ENCODE measurements around the gene ESAM.

DNA sequence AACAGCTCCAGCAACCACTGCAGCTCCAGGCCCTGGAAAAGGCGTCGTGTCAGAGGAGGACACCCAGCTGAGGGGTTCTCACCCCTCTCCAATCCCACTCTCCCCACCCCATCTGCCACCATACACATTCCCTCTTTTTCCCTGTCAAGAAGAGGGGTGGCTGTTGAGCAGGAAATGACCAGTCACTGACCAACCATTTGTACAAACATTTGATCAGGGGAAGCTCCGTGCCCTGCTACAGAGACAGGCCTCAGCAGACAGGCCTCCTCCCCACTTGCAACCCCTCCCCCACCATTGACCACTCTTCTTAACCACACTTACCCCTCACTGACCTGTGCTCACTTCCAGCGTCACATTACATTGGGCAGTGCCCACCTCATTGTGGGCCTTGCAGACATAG lies 7.8 kb downstream of the ESAM start:
- TF ChIP-seq CEBPB (IDR thresholded peaks at IDR 0.05; ENCODE audit: borderline replicate concordance in 1 of 2, low read depth in 2 of 2, low read length in 2 of 2), result no peak
- TF ChIP-seq, protein P1, sequence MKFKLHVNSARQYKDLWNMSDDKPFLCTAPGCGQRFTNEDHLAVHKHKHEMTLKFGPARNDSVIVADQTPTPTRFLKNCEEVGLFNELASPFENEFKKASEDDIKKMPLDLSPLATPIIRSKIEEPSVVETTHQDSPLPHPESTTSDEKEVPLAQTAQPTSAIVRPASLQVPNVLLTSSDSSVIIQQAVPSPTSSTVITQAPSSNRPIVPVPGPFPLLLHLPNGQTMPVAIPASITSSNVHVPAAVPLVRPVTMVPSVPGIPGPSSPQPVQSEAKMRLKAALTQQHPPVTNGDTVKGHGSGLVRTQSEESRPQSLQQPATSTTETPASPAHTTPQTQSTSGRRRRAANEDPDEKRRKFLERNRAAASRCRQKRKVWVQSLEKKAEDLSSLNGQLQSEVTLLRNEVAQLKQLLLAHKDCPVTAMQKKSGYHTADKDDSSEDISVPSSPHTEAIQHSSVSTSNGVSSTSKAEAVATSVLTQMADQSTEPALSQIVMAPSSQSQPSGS (IDR thresholded peaks at IDR 0.05; ENCODE audit: low read length), result no peak
- TF ChIP-seq, protein P2, sequence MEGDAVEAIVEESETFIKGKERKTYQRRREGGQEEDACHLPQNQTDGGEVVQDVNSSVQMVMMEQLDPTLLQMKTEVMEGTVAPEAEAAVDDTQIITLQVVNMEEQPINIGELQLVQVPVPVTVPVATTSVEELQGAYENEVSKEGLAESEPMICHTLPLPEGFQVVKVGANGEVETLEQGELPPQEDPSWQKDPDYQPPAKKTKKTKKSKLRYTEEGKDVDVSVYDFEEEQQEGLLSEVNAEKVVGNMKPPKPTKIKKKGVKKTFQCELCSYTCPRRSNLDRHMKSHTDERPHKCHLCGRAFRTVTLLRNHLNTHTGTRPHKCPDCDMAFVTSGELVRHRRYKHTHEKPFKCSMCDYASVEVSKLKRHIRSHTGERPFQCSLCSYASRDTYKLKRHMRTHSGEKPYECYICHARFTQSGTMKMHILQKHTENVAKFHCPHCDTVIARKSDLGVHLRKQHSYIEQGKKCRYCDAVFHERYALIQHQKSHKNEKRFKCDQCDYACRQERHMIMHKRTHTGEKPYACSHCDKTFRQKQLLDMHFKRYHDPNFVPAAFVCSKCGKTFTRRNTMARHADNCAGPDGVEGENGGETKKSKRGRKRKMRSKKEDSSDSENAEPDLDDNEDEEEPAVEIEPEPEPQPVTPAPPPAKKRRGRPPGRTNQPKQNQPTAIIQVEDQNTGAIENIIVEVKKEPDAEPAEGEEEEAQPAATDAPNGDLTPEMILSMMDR (IDR thresholded peaks at IDR 0.05 in 2 of 3, conservative IDR thresholded peaks at IDR 0.05 in 1 of 3; ENCODE audit: control insufficient read depth in 2 of 3, extremely low read depth in 1 of 3, insufficient read depth in 1 of 3, low read depth in 3 of 3, low read length in 3 of 3), result no peak
- no peak for TF ChIP-seq POU2F2 (IDR thresholded peaks at IDR 0.05; ENCODE audit: borderline replicate concordance, low read depth, low read length)
- no peak for TF ChIP-seq EZH2 (IDR thresholded peaks at IDR 0.05; ENCODE audit: borderline replicate concordance, control insufficient read depth, low read depth, low read length)
- no peak for TF ChIP-seq TBL1XR1 (IDR thresholded peaks at IDR 0.05; ENCODE audit: low read depth, low read length)
- TF ChIP-seq GABPA (IDR thresholded peaks at IDR 0.05; ENCODE audit: low read depth), result no peak
- TF ChIP-seq MEF2B (IDR thresholded peaks at IDR 0.05; ENCODE audit: partially characterized antibody, poor library complexity, severe bottlenecking), result no peak
- TF ChIP-seq, protein P3, sequence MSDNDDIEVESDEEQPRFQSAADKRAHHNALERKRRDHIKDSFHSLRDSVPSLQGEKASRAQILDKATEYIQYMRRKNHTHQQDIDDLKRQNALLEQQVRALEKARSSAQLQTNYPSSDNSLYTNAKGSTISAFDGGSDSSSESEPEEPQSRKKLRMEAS (IDR thresholded peaks at IDR 0.05; ENCODE audit: low read depth, low read length), result no peak
- no peak for TF ChIP-seq JUNB (IDR thresholded peaks at IDR 0.05)
- TF ChIP-seq POLR2AphosphoS5 (IDR thresholded peaks at IDR 0.05; ENCODE audit: low read length), result no peak
- TF ChIP-seq EED (IDR thresholded peaks at IDR 0.05; ENCODE audit: low read depth), result no peak

All from GM12878 (cell line).